ENCODE data around the gene C1RL. TPM values are rescaled to one million over a fixed set of nuclear protein-coding genes. Genes with fewer than 3 reads are reported as not detected.
A peak's percentile ranks its signal among the peaks of the same experiment; 100 is the strongest.

Gene C1RL
- polyA plus RNA-seq, 2 of the 4 experiments (the other 2 are of a cell fraction): 25.2 to 30.4 TPM

DNA sequence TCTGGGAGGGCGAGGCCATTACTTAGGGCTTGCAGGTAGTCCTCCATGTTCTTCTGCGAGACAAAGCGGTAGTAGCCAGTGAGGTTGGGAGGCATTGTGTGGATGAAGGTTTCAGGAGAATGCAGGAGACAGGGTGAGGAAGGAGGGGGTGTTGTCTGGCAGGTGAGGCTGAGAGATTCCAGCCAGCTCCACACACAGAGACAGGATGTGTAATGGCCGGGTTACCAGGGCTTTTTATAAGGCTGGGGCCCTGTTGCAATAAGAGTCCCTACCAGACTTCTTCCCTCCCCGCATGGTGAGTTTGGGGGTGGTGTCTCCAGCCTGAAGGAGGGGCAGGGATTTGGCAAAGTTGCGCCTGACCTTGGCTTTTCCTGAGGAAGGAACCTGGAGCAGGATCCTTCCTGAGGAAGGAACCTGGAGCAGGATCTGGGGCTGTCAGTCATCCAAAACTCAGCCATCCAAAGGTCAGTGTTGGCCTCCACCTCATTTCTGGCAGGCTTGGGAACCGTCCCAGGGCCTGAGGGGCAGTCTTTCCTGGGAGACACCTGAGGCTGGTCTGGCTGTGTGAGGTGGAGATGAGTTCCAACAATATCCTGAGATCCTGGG lies 19.8 kb upstream of the C1RL start, which contains the start of gene RBP5:
TSS of gene RBP5 (minus strand) at position 209 of the 606 bp plus-strand sequence. CDS start at position 95, 114 bp downstream.
- Histone ChIP-seq H3K4me2 (no peak within 1 kb of the TSS), H3K4me3 (no peak within 1 kb of the TSS), H3K4me1 (no peaks in the 10 kb centered on the region), H3K9me3 (no peaks in the 10 kb centered on the region), H3K27ac (no peak within 1 kb of the TSS)
- ATAC-seq (peak in 1 of 2 experiments; percentile 12; a peak in 1 of 6 replicates), DNase-seq (ENCODE audit: low read depth in 1 of 2, low spot score in 1 of 2) (no peak), FAIRE-seq (no peak)
- POLR2A ChIA-PET: no interaction called here
- TF ChIP-seq CBX8 (IDR thresholded peaks at IDR 0.05): no peak
- TF ChIP-seq RFX5 (IDR thresholded peaks at IDR 0.05): no peak
- no peak for TF ChIP-seq KDM5A (IDR thresholded peaks at IDR 0.05)
- TF ChIP-seq PHF8 (IDR thresholded peaks at IDR 0.05; ENCODE audit: borderline replicate concordance, low read depth): no peak
- TF ChIP-seq RNF2 (IDR thresholded peaks at IDR 0.05; ENCODE audit: borderline replicate concordance, low read depth): no peak
- no peak for TF ChIP-seq SMC3 (IDR thresholded peaks at IDR 0.05)
- no peak for TF ChIP-seq RAD21 (conservative IDR thresholded peaks at IDR 0.05 in 1 of 2, IDR thresholded peaks at IDR 0.05 in 1 of 2)
- no peak for TF ChIP-seq EHF (CRISPR knock-in tag; IDR thresholded peaks at IDR 0.05)
- TF ChIP-seq, protein P1, sequence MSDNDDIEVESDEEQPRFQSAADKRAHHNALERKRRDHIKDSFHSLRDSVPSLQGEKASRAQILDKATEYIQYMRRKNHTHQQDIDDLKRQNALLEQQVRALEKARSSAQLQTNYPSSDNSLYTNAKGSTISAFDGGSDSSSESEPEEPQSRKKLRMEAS (IDR thresholded peaks at IDR 0.05): no peak
- TF ChIP-seq FOXS1 (CRISPR knock-in tag; IDR thresholded peaks at IDR 0.05): no peak
- TF ChIP-seq NFE2L2 (conservative IDR thresholded peaks at IDR 0.05; ENCODE audit: low read length): no peak
- TF ChIP-seq EP300 (IDR thresholded peaks at IDR 0.05): no peak
- CTCF ChIA-PET: interaction anchor here (0.7 to 2.2 kb wide), 4 partner anchors 11 to 16 kb away, joined by 3 to 7 read pairs (median 5); no protein-coding TSS in a partner anchor
- 81% methylated on average over 6 of the region's 7 CpGs for WGBS (ENCODE audit: missing lambda C conversion rate)

- FAIRE-seq: no peak
- Histone ChIP-seq H3K27ac (no peak overlapping the region), H3K9me3 (no peaks in the 10 kb centered on the region), H3K4me3 (no peak overlapping the region), H3K4me1 (no peaks in the 10 kb centered on the region), H3K4me2 (no peak overlapping the region)
- no peak; a peak in 1 of 6 replicates for ATAC-seq
- ChIA-PET POLR2A (no interaction called here), CTCF (interaction anchor here (2.2 kb wide), 1 partner anchor 15 kb away, joined by 7 read pairs; no protein-coding TSS in a partner anchor)
- TF ChIP-seq HOXA7 (CRISPR knock-in tag; IDR thresholded peaks at IDR 0.05): no peak
- no peak for TF ChIP-seq GATA3 (IDR thresholded peaks at IDR 0.05; ENCODE audit: borderline replicate concordance)
- TF ChIP-seq FOSL2 (IDR thresholded peaks at IDR 0.05): no peak
- TF ChIP-seq FOSL2 (CRISPR knock-in tag; IDR thresholded peaks at IDR 0.05): no peak
- TF ChIP-seq TFCP2L1 (CRISPR knock-in tag; IDR thresholded peaks at IDR 0.05): no peak
- no peak for TF ChIP-seq HOXB5 (CRISPR knock-in tag; IDR thresholded peaks at IDR 0.05)
- no peak for DNase-seq (ENCODE audit: low read depth in 1 of 2, low spot score in 1 of 2)
- 93% methylated on average over 17 of the region's 17 CpGs for WGBS (ENCODE audit: missing lambda C conversion rate)
Observed at GRCh38 chr12:7127916-7128626, 19.1 kb upstream of the C1RL start.

GRCh38 chr12:7125632-7126227 lies 16.7 kb upstream of the C1RL start:
- Histone ChIP-seq H3K4me3 (no peak overlapping the region), H3K9me3 (no peaks in the 10 kb centered on the region), H3K27ac (no peak overlapping the region), H3K4me1 (no peaks in the 10 kb centered on the region), H3K4me2 (no peak overlapping the region)
- ChIA-PET CTCF (interaction anchor here (0.8 to 5.8 kb wide), 11 partner anchors 12 to 65 kb away, joined by 3 to 35 read pairs (median 4); partner anchors contain the start of genes C1RL and C1S), POLR2A (no interaction called here)
- FAIRE-seq: no peak
- DNase-seq (ENCODE audit: low read depth in 1 of 2, low spot score in 1 of 2): no peak
- WGBS (ENCODE audit: missing lambda C conversion rate): 69% methylated on average over 4 of the region's 4 CpGs
- ATAC-seq: no peak
- no peak for TF ChIP-seq HMGXB4 (CRISPR knock-in tag; IDR thresholded peaks at IDR 0.05; ENCODE audit: borderline replicate concordance)
- TF ChIP-seq ATOH8 (CRISPR knock-in tag; IDR thresholded peaks at IDR 0.05; ENCODE audit: low read depth): no peak
- TF ChIP-seq FOXS1 (CRISPR knock-in tag; IDR thresholded peaks at IDR 0.05): no peak
- TF ChIP-seq, protein P2, sequence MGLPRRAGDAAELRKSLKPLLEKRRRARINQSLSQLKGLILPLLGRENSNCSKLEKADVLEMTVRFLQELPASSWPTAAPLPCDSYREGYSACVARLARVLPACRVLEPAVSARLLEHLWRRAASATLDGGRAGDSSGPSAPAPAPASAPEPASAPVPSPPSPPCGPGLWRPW (IDR thresholded peaks at IDR 0.05): no peak
- TF ChIP-seq BHLHE40 (IDR thresholded peaks at IDR 0.05; ENCODE audit: low read depth, low read length): no peak
- no peak for TF ChIP-seq SREBF2 (IDR thresholded peaks at IDR 0.05)
- TF ChIP-seq ZSCAN20 (CRISPR knock-in tag; IDR thresholded peaks at IDR 0.05): no peak
- no peak for TF ChIP-seq TFCP2L1 (CRISPR knock-in tag; IDR thresholded peaks at IDR 0.05)
- TF ChIP-seq CHD2 (IDR thresholded peaks at IDR 0.05; ENCODE audit: low read length, partially characterized antibody): no peak
- no peak for TF ChIP-seq USF2 (IDR thresholded peaks at IDR 0.05)
- no peak for TF ChIP-seq HOXB13 (CRISPR knock-in tag; IDR thresholded peaks at IDR 0.05; ENCODE audit: low read depth)
- no peak for TF ChIP-seq GATA3 (IDR thresholded peaks at IDR 0.05; ENCODE audit: borderline replicate concordance)
- no peak for TF ChIP-seq MYC (IDR thresholded peaks at IDR 0.05; ENCODE audit: borderline replicate concordance, low read length)
- TF ChIP-seq EHMT2 (IDR thresholded peaks at IDR 0.05; ENCODE audit: low read depth): no peak
- no peak for TF ChIP-seq RAD21 (conservative IDR thresholded peaks at IDR 0.05 in 1 of 2, IDR thresholded peaks at IDR 0.05 in 1 of 2)
- TF ChIP-seq SMC3 (IDR thresholded peaks at IDR 0.05): no peak
